ENCODE measurements around the gene SERPINB6.

Gene SERPINB6

DNA sequence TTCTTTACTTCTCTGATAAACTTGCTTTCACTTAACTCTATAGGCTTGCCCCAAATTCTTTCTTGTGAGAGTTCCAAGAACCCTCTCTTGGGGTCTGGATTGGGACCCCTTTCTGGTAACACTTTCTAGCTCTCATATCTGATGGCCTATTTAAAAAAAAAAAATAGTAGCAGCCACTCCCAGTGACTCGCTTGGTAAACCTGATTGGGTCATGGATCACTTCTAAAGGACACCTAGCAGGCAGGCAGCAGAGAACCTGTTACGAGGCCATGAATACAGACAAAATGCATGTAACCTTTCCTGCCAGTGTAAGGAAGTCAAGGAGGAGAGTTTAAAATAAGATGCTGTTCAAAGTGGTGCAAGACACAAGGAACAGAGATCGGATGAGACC, 9.1 kb upstream of the SERPINB6 start:
- TF ChIP-seq CTCF (conservative IDR thresholded peaks at IDR 0.05) = no peak
- no peak for TF ChIP-seq ZFX (IDR thresholded peaks at IDR 0.05)
- no peak overlapping the region for H3K27ac ChIP-seq

- H3K27ac ChIP-seq = no peak overlapping the region
- TF ChIP-seq CTCF (conservative IDR thresholded peaks at IDR 0.05) (no peak), ZFX (IDR thresholded peaks at IDR 0.05) (no peak)
Observed at GRCh38 chr6:2979819-2980464, 8.6 kb upstream of the SERPINB6 start.

GRCh38 chr6:2978923-2979322, 7.6 kb upstream of the SERPINB6 start:
- H3K27ac ChIP-seq = no peak overlapping the region
- TF ChIP-seq CTCF (conservative IDR thresholded peaks at IDR 0.05) = no peak
- no peak for TF ChIP-seq ZFX (IDR thresholded peaks at IDR 0.05)

- TF ChIP-seq ZFX (IDR thresholded peaks at IDR 0.05) (no peak), CTCF (conservative IDR thresholded peaks at IDR 0.05) (no peak)
- no peak overlapping the region for H3K27ac ChIP-seq
Observed at GRCh38 chr6:2977799-2978590, 6.6 kb upstream of the SERPINB6 start.

GRCh38 chr6:2977290-2977689, 5.9 kb upstream of the SERPINB6 start:
- no peak for TF ChIP-seq CTCF (conservative IDR thresholded peaks at IDR 0.05)
- no peak for TF ChIP-seq ZFX (IDR thresholded peaks at IDR 0.05)
- H3K27ac ChIP-seq = no peak overlapping the region

DNA sequence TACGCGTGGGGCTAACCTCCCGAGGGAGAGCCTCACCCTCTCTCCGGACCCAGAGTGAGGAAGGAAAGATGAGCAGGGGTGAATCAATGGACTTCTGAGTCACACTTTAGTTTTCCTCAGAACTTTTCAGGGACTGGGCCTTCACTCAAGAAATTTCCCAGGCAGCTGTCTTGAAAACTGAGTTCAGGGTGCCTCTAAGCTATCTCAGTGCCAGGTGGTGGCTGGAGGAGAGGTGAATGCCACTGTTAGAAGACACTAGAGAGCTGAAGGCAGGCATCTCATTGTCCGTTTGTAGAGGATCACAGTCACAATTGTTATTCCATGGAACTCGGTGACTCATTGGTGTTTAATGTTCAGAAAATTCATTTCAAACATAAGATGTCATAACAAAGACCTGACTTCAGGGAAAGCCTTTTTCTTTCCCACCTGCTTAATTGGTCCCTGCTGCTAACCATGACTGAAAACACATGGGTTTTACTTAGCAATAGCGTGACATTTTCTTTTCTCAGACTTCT, 5.3 kb upstream of the SERPINB6 start:
- TF ChIP-seq CTCF (conservative IDR thresholded peaks at IDR 0.05) = no peak
- no peak for TF ChIP-seq ZFX (IDR thresholded peaks at IDR 0.05)
- no peak overlapping the region for H3K27ac ChIP-seq

- TF ChIP-seq CTCF (conservative IDR thresholded peaks at IDR 0.05) = no peak
- TF ChIP-seq ZFX (IDR thresholded peaks at IDR 0.05) = no peak
Observed at GRCh38 chr6:2976060-2976459, 4.7 kb upstream of the SERPINB6 start.

More at GRCh38 chr6:2976060-2976459, 4.7 kb upstream of the SERPINB6 start:
- no peak overlapping the region for H3K27ac ChIP-seq
